H1 (cell line): ENCODE measurements around the gene UTP14C. TPM values are rescaled to one million over a fixed set of nuclear protein-coding genes. Genes with fewer than 3 reads are reported as not detected.

Experiments
- CTCF ChIA-PET: fragments of 300-600 bp; sonication (Branson Sonifier 250); formaldehyde crosslinking; loops from one replicate; lab custom pipeline; 2021; ENCODE audit not compliant: partially characterized antibody; lab: Charles Lee
- POLR2A ChIA-PET: fragments of 300-600 bp; sonication (Branson Sonifier 250); formaldehyde crosslinking; loops from one replicate; lab custom pipeline; 2021; ENCODE audit warnings: inconsistent platforms; ENCODE audit not compliant: partially characterized antibody; lab: Charles Lee
- DNase-seq, 2 experiments: peaks; one replicate each; pipeline versions ENCODE4 v3.0.0 to v3.0.0-alpha.2; 2010 to 2022; ENCODE audit warnings: low spot score in 2 of 2, low read depth in 1 of 2, mixed read lengths in 1 of 2
- FAIRE-seq: peaks from 2 replicates; lab custom pipeline; 2011; peaks lifted over from hg19 to GRCh38; lab: Jason Lieb, UNC
- H2AFZ ChIP-seq: 2 replicates; pipeline ENCODE4 v1.8.1; 2012; ENCODE audit warnings: low read length, inconsistent platforms
- H2AK5ac ChIP-seq: 2 replicates; pipeline ENCODE4 v1.6.1; 2013; ENCODE audit warnings: low read depth, low read length
- H2BK120ac ChIP-seq: replicated peaks from 2 replicates; pipeline ENCODE3; 2013; ENCODE audit warnings: low read depth, low read length, inconsistent platforms
- H2BK12ac ChIP-seq: 2 replicates; pipeline ENCODE4 v1.6.1; 2013; ENCODE audit warnings: low read depth, low read length
- H2BK15ac ChIP-seq: 2 replicates; pipeline ENCODE4 v1.6.1; 2013; ENCODE audit warnings: low read length
- H2BK20ac ChIP-seq: 2 replicates; pipeline ENCODE4 v1.6.1; 2013; ENCODE audit warnings: low read length
- H2BK5ac ChIP-seq: 2 replicates; pipeline ENCODE4 v1.6.1; 2013; ENCODE audit warnings: low read depth, low read length
- H3K14ac ChIP-seq: 2 replicates; pipeline ENCODE4 v1.6.1; 2013; ENCODE audit warnings: inconsistent platforms; ENCODE audit not compliant: insufficient read length
- H3K18ac ChIP-seq: 2 replicates; pipeline ENCODE4 v1.6.1; 2013; ENCODE audit warnings: low read length; ENCODE audit errors: extremely low read depth
- H3K23ac ChIP-seq: 2 replicates; pipeline ENCODE4 v1.6.1; 2013; ENCODE audit warnings: inconsistent platforms; ENCODE audit not compliant: insufficient read length
- H3K23me2 ChIP-seq: 2 replicates; pipeline ENCODE4 v1.6.1; 2013; ENCODE audit warnings: low read depth, low read length
- H3K27ac ChIP-seq: 2 replicates; pipeline ENCODE4 v1.6.1; 2011; ENCODE audit warnings: low read depth, low read length, inconsistent platforms
- H3K27me3 ChIP-seq, 4 experiments: replicated peaks in 1 of 4; 1 replicate in 1 of 4; 2 replicates in 3 of 4; pipeline versions ENCODE4 v1.6.1 to v1.8.1; 2011 to 2013; ENCODE audit warnings: low read length in 3 of 4, mild to moderate bottlenecking in 3 of 4, inconsistent platforms in 2 of 4, mixed read lengths in 2 of 4, moderate library complexity in 1 of 4; ENCODE audit not compliant: control insufficient read depth in 3 of 4, insufficient read depth in 3 of 4; ENCODE audit errors: extremely low read depth in 1 of 4
- H3K36me3 ChIP-seq, 4 experiments: 2 replicates each; pipeline versions ENCODE4 v1.6.1 to v1.8.1; 2011 to 2013; ENCODE audit warnings: mild to moderate bottlenecking in 4 of 4, low read length in 3 of 4, moderate library complexity in 2 of 4, control low read depth in 1 of 4, inconsistent platforms in 1 of 4; ENCODE audit not compliant: insufficient read depth in 4 of 4, control insufficient read depth in 2 of 4
- H3K4ac ChIP-seq: replicated peaks from 2 replicates; pipeline ENCODE3; 2013; ENCODE audit warnings: low read length, low read depth, mixed read lengths, inconsistent platforms; ENCODE audit not compliant: insufficient read length
- H3K4me1 ChIP-seq, 4 experiments: replicated peaks in 1 of 4; 1 replicate in 1 of 4; 2 replicates in 3 of 4; pipeline versions ENCODE4 v1.6.1 to v1.8.1; 2011 to 2013; ENCODE audit warnings: low read length in 3 of 4, inconsistent platforms in 2 of 4, mixed read lengths in 1 of 4; ENCODE audit not compliant: insufficient read depth in 4 of 4, control insufficient read depth in 3 of 4
- H3K4me2 ChIP-seq, 2 experiments: 2 replicates each; pipeline versions ENCODE4 v1.6.1 to v1.8.1; 2011 to 2013; ENCODE audit warnings: low read depth in 2 of 2, low read length in 2 of 2, control low read depth in 1 of 2, inconsistent platforms in 1 of 2, mild to moderate bottlenecking in 1 of 2; ENCODE audit not compliant: insufficient read depth in 1 of 2
- H3K4me3 ChIP-seq, 4 experiments: fragments of 200-600, 300-600 bp in 1 of 4; sonication (generic), shearing (Covaris generic), sonication (Bioruptor Twin) in 1 of 4; 2 replicates each; pipeline versions ENCODE4 v1.5.1 to v1.8.1; 2011 to 2016; ENCODE audit warnings: low read length in 4 of 4, low read depth in 3 of 4, control low read depth in 2 of 4, inconsistent platforms in 2 of 4, mild to moderate bottlenecking in 2 of 4, mixed read lengths in 1 of 4, moderate library complexity in 1 of 4; ENCODE audit not compliant: insufficient read depth in 2 of 4; ENCODE audit errors: extremely low read depth in 1 of 4
- H3K56ac ChIP-seq: replicated peaks from 2 replicates; pipeline ENCODE3; 2013; ENCODE audit warnings: low read depth, mild to moderate bottlenecking, mixed read lengths, low read length, inconsistent platforms; ENCODE audit not compliant: insufficient read length
- H3K79me1 ChIP-seq: 2 replicates; pipeline ENCODE4 v1.6.1; 2013; ENCODE audit warnings: low read depth, low read length, control low read depth
- H3K79me2 ChIP-seq, 2 experiments: 2 replicates each; pipeline versions ENCODE4 v1.6.1 to v1.8.1; 2012 to 2013; ENCODE audit warnings: low read length in 2 of 2, mild to moderate bottlenecking in 2 of 2, inconsistent platforms in 1 of 2; ENCODE audit not compliant: insufficient read depth in 2 of 2, control insufficient read depth in 1 of 2
- H3K9ac ChIP-seq, 4 experiments: replicated peaks in 1 of 4; 1 replicate in 1 of 4; 2 replicates in 3 of 4; pipeline versions ENCODE4 v1.6.1 to v1.8.1; 2011 to 2013; ENCODE audit warnings: low read depth in 3 of 4, low read length in 3 of 4, control low read depth in 2 of 4, mild to moderate bottlenecking in 2 of 4, moderate library complexity in 2 of 4, inconsistent platforms in 1 of 4; ENCODE audit errors: extremely low read depth in 1 of 4
- H3K9me3 ChIP-seq, 2 experiments: 2 replicates each; pipeline versions ENCODE4 v1.6.1 to v1.8.1; 2012 to 2013; ENCODE audit warnings: mild to moderate bottlenecking in 2 of 2, moderate library complexity in 2 of 2, control low read depth in 1 of 2, inconsistent platforms in 1 of 2, low read depth in 1 of 2, low read length in 1 of 2, mixed read lengths in 1 of 2; ENCODE audit not compliant: insufficient read depth in 2 of 2
- H4K20me1 ChIP-seq, 2 experiments: replicated peaks in 1 of 2; 2 replicates each; pipeline versions ENCODE3 to v1.8.1; 2011 to 2013; ENCODE audit warnings: inconsistent platforms in 2 of 2, low read length in 2 of 2, mild to moderate bottlenecking in 1 of 2; ENCODE audit not compliant: insufficient read depth in 2 of 2, control insufficient read depth in 1 of 2
- H4K5ac ChIP-seq: 2 replicates; pipeline ENCODE4 v1.6.1; 2013; ENCODE audit warnings: low read length, low read depth, mixed read lengths, inconsistent platforms; ENCODE audit not compliant: insufficient read length
- H4K8ac ChIP-seq: 2 replicates; pipeline ENCODE4 v1.8.0; 2013; ENCODE audit warnings: mild to moderate bottlenecking, moderate library complexity, low read length, inconsistent platforms; ENCODE audit not compliant: insufficient read depth; ENCODE audit errors: extremely low read depth
- H4K91ac ChIP-seq: replicated peaks from 2 replicates; pipeline ENCODE3; 2013; ENCODE audit warnings: low read length, mixed read lengths, inconsistent platforms; ENCODE audit not compliant: insufficient read length
- BRCA1 ChIP-seq: IDR thresholded peaks from 2 replicates; pipeline ENCODE4 v1.6.1; 2012; ENCODE audit warnings: low read depth, low read length, improper control_type of control experiment
- CHD1 ChIP-seq: IDR thresholded peaks from 2 replicates; pipeline ENCODE4 v1.6.1; 2012; ENCODE audit warnings: low read depth, low read length, improper control_type of control experiment
- WGBS, 2 experiments: shearing (Covaris generic) in 1 of 2; methylation state at CpG; one replicate each; pipeline versions ENCODE4 v1.1.6 to v1.1.7; 2013 to 2015; ENCODE audit warnings: low lambda C conversion rate in 2 of 2, mixed read lengths in 2 of 2, inconsistent platforms in 1 of 2, low coverage in 1 of 2, missing lambda C conversion rate in 1 of 2; ENCODE audit not compliant: insufficient replicate concordance in 2 of 2, insufficient coverage in 1 of 2, insufficient read length in 1 of 2; ENCODE audit errors: extremely low coverage in 1 of 2, missing lambda C conversion rate in 1 of 2; 5-methylcytosine and 5-hydroxymethylcytosine counted together
- polyA plus RNA-seq, 7 experiments: library from polyadenylated mRNA; depleted of rRNA in 3 of 7; stranded (reverse) in 5 of 7; unstranded in 2 of 7; fragments of >200 nt in 5 of 7; fragments of 200-250 nt in 2 of 7; gene quantifications; 1 replicate in 5 of 7; 2 replicates in 1 of 7; 4 replicates in 1 of 7; pipeline versions ENCODE4 v1.2.1 to v1.2.3, GENCODE V29; 2011 to 2013; ENCODE audit warnings: missing spikeins in 2 of 7, mixed read lengths in 2 of 7
- total RNA-seq: library from RNA; stranded (reverse); fragmentation: NEBNext Ultra II Directional; extraction: Animal tissue kit (Norgen Biotek cat#: 25700); gene quantifications from 2 replicates; pipeline ENCODE4 v1.2.1, GENCODE V29; 2021

UTP14C gene
- total and polyA plus RNA-seq, 2 of the 8 experiments (the other 6 are each of a cell fraction or from before 2014, with no cell fraction given): 6.8 to 22.7 TPM

GRCh38 chr13:52004511-52005170, 19.9 kb upstream of the UTP14C start:
- H3K4me1 ChIP-seq: peaks cover 0 to 4% (median 2%) of the 10 kb centered on the region in 4 experiments; a peak in 4 of 7 replicates
- ChIA-PET POLR2A (interaction anchor here (2.3 kb wide), 1 partner anchor 8 kb away, joined by 8 read pairs; the partner anchor contains the start of gene ALG11), CTCF (interaction anchor here (0.7 to 6.7 kb wide), 8 partner anchors 8 to 156 kb away, joined by 3 to 107 read pairs (median 4); partner anchors contain the start of gene NEK5)
- 89% methylated on average over 7 of the region's 7 CpGs; no CpG with 5 or more reads in 1 of the 2 experiments for WGBS, 2 experiments
- H4K20me1 ChIP-seq: peaks cover 0 to 6% of the 10 kb centered on the region in 2 experiments
- peaks cover 0 to 6% (median 2%) of the 10 kb centered on the region in 4 experiments; a peak in 4 of 7 replicates for H3K27me3 ChIP-seq
- no peak overlapping the region for H3K4ac ChIP-seq
- TF ChIP-seq CHD1 (no peak), BRCA1 (no peak)
- no peaks in the 10 kb centered on the region for H3K9me3 ChIP-seq
- H2BK5ac ChIP-seq: no peak overlapping the region
- H4K8ac ChIP-seq: no peak overlapping the region
- H3K79me2 ChIP-seq: no peaks in the 10 kb centered on the region
- H3K79me1 ChIP-seq: peaks cover 4% of the 10 kb centered on the region
- H3K27ac ChIP-seq: no peak overlapping the region
- no peak overlapping the region for H3K4me2 ChIP-seq
- FAIRE-seq (no peak), DNase-seq (no peak)
- H3K23ac ChIP-seq: no peak overlapping the region
- no peak overlapping the region for H2BK15ac ChIP-seq
- no peak overlapping the region for H2AK5ac ChIP-seq
- peak overlapping the region; percentile 7 for H3K56ac ChIP-seq
- no peak overlapping the region for H3K18ac ChIP-seq
- no peak overlapping the region for H4K5ac ChIP-seq
- no peak overlapping the region for H2BK12ac ChIP-seq
- H4K91ac ChIP-seq: no peak overlapping the region
- no peak overlapping the region for H3K4me3 ChIP-seq
- no peaks in the 10 kb centered on the region for H3K36me3 ChIP-seq
- no peak overlapping the region for H3K9ac ChIP-seq
- H2BK120ac ChIP-seq: no peak overlapping the region
- H2BK20ac ChIP-seq: no peak overlapping the region
- H2AFZ ChIP-seq: no peak overlapping the region
- no peak overlapping the region for H3K14ac ChIP-seq
- H3K23me2 ChIP-seq: no peaks in the 10 kb centered on the region
